ENCODE data around the gene RAD52.

RAD52 gene

GRCh38 chr12:879641-880040 lies 69.9 kb downstream of the RAD52 start:
- DNase-seq (ENCODE audit: low spot score), result no peak
- no peak for TF ChIP-seq CTCF (IDR thresholded peaks at IDR 0.05; ENCODE audit: borderline replicate concordance, control extremely low read depth, extremely low read depth, insufficient read depth, missing control alignments)
- in situ Hi-C loops (cut with MboI; ENCODE audit: low sequenced_read_pairs, unreplicated experiment), result no loop called here

GRCh38 chr12:873954-874353 lies 75.5 kb downstream of the RAD52 start:
- in situ Hi-C loops (cut with MboI; ENCODE audit: low sequenced_read_pairs, unreplicated experiment), result no loop called here
- no peak for DNase-seq (ENCODE audit: low spot score)
- no peak for TF ChIP-seq CTCF (IDR thresholded peaks at IDR 0.05; ENCODE audit: borderline replicate concordance, control extremely low read depth, extremely low read depth, insufficient read depth, missing control alignments)

- peak; percentile 13 for DNase-seq (ENCODE audit: low spot score)
- in situ Hi-C loops (cut with MboI; ENCODE audit: low sequenced_read_pairs, unreplicated experiment), result no loop called here
- no peak for TF ChIP-seq CTCF (IDR thresholded peaks at IDR 0.05; ENCODE audit: borderline replicate concordance, control extremely low read depth, extremely low read depth, insufficient read depth, missing control alignments)
Observed at GRCh38 chr12:870378-870777, 79.1 kb downstream of the RAD52 start.

- no peak for TF ChIP-seq CTCF (IDR thresholded peaks at IDR 0.05; ENCODE audit: borderline replicate concordance, control extremely low read depth, extremely low read depth, insufficient read depth, missing control alignments)
- DNase-seq (ENCODE audit: low spot score), result no peak
- in situ Hi-C loops (cut with MboI; ENCODE audit: low sequenced_read_pairs, unreplicated experiment), result no loop called here
Observed at GRCh38 chr12:868722-869121, 80.8 kb downstream of the RAD52 start.

GRCh38 chr12:867905-868304 lies 81.6 kb downstream of the RAD52 start:
- no peak for TF ChIP-seq CTCF (IDR thresholded peaks at IDR 0.05; ENCODE audit: borderline replicate concordance, control extremely low read depth, extremely low read depth, insufficient read depth, missing control alignments)
- DNase-seq (ENCODE audit: low spot score), result no peak
- in situ Hi-C loops (cut with MboI; ENCODE audit: low sequenced_read_pairs, unreplicated experiment), result no loop called here

GRCh38 chr12:865614-866013 lies 83.9 kb downstream of the RAD52 start:
- TF ChIP-seq CTCF (IDR thresholded peaks at IDR 0.05; ENCODE audit: borderline replicate concordance, control extremely low read depth, extremely low read depth, insufficient read depth, missing control alignments), result no peak
- in situ Hi-C loops (cut with MboI; ENCODE audit: low sequenced_read_pairs, unreplicated experiment), result no loop called here
- DNase-seq (ENCODE audit: low spot score), result no peak

GRCh38 chr12:863285-863684 lies 86.2 kb downstream of the RAD52 start:
- no peak for TF ChIP-seq CTCF (IDR thresholded peaks at IDR 0.05; ENCODE audit: borderline replicate concordance, control extremely low read depth, extremely low read depth, insufficient read depth, missing control alignments)
- no peak for DNase-seq (ENCODE audit: low spot score)
- in situ Hi-C loops (cut with MboI; ENCODE audit: low sequenced_read_pairs, unreplicated experiment), result no loop called here
